ENCODE measurements around the gene TOX3. TPM values are rescaled to one million over a fixed set of nuclear protein-coding genes. Genes with fewer than 3 reads are reported as not detected.

TOX3 gene
- total RNA-seq, 1 donor from 2014 or later = under 0.01 TPM

DNA sequence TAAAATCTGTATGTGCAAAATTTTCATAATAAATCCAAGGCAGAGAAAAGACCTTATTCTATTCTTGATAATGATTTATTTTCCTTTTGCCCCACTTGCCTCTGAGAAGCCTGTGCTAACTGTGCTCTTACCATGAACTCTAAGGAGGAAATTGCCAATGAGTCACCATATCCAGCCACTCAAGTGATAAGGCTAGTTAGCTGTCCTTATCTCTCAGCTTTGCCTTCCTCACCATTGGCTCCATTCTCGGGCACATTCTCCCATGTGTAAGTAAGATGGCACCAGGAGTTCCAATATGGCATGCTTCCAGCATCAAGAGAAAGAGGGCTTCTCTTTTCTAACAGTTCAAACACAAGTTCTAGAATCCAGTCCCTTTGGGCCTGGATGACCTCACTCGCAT lies 142.4 kb downstream of the TOX3 start:
- H3K27me3 ChIP-seq (ENCODE audit: control insufficient read depth, insufficient read depth, low read length) = no peaks in the 10 kb centered on the region
- no peak overlapping the region for H3K4me3 ChIP-seq (ENCODE audit: low read depth, low read length)
- no peak for FAIRE-seq
- TF ChIP-seq, protein P1, sequence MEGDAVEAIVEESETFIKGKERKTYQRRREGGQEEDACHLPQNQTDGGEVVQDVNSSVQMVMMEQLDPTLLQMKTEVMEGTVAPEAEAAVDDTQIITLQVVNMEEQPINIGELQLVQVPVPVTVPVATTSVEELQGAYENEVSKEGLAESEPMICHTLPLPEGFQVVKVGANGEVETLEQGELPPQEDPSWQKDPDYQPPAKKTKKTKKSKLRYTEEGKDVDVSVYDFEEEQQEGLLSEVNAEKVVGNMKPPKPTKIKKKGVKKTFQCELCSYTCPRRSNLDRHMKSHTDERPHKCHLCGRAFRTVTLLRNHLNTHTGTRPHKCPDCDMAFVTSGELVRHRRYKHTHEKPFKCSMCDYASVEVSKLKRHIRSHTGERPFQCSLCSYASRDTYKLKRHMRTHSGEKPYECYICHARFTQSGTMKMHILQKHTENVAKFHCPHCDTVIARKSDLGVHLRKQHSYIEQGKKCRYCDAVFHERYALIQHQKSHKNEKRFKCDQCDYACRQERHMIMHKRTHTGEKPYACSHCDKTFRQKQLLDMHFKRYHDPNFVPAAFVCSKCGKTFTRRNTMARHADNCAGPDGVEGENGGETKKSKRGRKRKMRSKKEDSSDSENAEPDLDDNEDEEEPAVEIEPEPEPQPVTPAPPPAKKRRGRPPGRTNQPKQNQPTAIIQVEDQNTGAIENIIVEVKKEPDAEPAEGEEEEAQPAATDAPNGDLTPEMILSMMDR (IDR thresholded peaks at IDR 0.05; ENCODE audit: insufficient read depth, low read length, severe bottlenecking) = no peak
- DNase-seq (ENCODE audit: low read depth) = peak; percentile 67
- H3K36me3 ChIP-seq (ENCODE audit: control insufficient read depth, insufficient read depth, low read length) = no peaks in the 10 kb centered on the region

DNA sequence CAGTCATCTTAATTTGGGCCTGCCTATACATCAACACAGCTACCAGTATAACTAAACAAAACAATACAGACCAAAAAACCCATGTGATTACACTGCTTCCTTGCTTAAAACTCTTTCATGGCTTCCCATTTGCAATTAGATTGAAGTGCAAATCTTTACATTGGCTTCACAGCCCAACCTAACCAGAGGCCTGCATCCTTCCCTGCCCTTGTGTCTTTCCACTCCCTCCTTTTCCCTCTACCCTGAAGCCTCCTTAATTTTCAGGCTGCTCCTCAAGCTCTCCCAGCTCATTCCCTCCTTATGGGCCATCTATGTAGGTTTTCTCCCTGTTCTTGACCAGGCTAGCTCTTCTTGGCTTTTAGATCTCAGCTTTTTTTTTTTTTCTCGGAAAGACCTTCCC lies 147.8 kb downstream of the TOX3 start:
- TF ChIP-seq, protein P1 (IDR thresholded peaks at IDR 0.05; ENCODE audit: insufficient read depth, low read length, severe bottlenecking) = no peak
- Histone ChIP-seq H3K36me3 (ENCODE audit: control insufficient read depth, insufficient read depth, low read length) (no peaks in the 10 kb centered on the region), H3K27me3 (ENCODE audit: control insufficient read depth, insufficient read depth, low read length) (no peaks in the 10 kb centered on the region), H3K4me3 (ENCODE audit: low read depth, low read length) (no peak overlapping the region)
- no peak for DNase-seq (ENCODE audit: low read depth)
- FAIRE-seq = no peak

GRCh38 chr16:52398491-52398960 lies 148.4 kb downstream of the TOX3 start:
- Histone ChIP-seq H3K36me3 (ENCODE audit: control insufficient read depth, insufficient read depth, low read length) (no peaks in the 10 kb centered on the region), H3K4me3 (ENCODE audit: low read depth, low read length) (no peak overlapping the region), H3K27me3 (ENCODE audit: control insufficient read depth, insufficient read depth, low read length) (no peaks in the 10 kb centered on the region)
- TF ChIP-seq, protein P1 (IDR thresholded peaks at IDR 0.05; ENCODE audit: insufficient read depth, low read length, severe bottlenecking) = no peak
- FAIRE-seq (no peak), DNase-seq (ENCODE audit: low read depth) (no peak)

DNA sequence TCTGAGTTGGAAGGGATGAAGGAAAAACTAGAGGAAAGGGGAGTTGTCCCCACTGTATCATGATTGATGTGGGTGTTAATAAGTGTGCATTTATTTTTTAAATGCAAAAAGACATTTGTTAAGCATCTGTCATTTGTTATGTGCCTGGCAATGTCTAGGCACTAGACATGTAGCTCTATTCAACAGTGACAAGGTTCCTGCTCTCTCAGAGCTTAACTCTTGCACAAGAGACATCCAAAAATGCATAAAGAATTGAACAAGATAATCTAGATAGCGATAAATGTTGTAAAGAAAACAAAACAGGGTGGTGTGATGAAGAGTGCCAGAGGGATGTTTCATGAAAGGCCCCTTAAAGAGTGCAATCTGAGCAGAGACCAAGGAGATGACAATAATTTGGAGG lies 148.9 kb downstream of the TOX3 start:
- TF ChIP-seq, protein P1 (IDR thresholded peaks at IDR 0.05; ENCODE audit: insufficient read depth, low read length, severe bottlenecking) = no peak
- DNase-seq (ENCODE audit: low read depth) (no peak), FAIRE-seq (no peak)
- Histone ChIP-seq H3K36me3 (ENCODE audit: control insufficient read depth, insufficient read depth, low read length) (no peaks in the 10 kb centered on the region), H3K4me3 (ENCODE audit: low read depth, low read length) (no peak overlapping the region), H3K27me3 (ENCODE audit: control insufficient read depth, insufficient read depth, low read length) (no peaks in the 10 kb centered on the region)

- TF ChIP-seq, protein P1 (IDR thresholded peaks at IDR 0.05; ENCODE audit: insufficient read depth, low read length, severe bottlenecking) = no peak
- Histone ChIP-seq H3K4me3 (ENCODE audit: low read depth, low read length) (no peak overlapping the region), H3K36me3 (ENCODE audit: control insufficient read depth, insufficient read depth, low read length) (no peaks in the 10 kb centered on the region), H3K27me3 (ENCODE audit: control insufficient read depth, insufficient read depth, low read length) (no peaks in the 10 kb centered on the region)
- DNase-seq (ENCODE audit: low read depth) (no peak), FAIRE-seq (no peak)
Measured at GRCh38 chr16:52393448-52393847, 153.5 kb downstream of the TOX3 start.

- H3K4me3 ChIP-seq (ENCODE audit: low read depth, low read length) = no peak overlapping the region
- TF ChIP-seq, protein P1 (IDR thresholded peaks at IDR 0.05; ENCODE audit: insufficient read depth, low read length, severe bottlenecking) = no peak
- FAIRE-seq = no peak
- H3K27me3 ChIP-seq (ENCODE audit: control insufficient read depth, insufficient read depth, low read length) = peaks cover 4% of the 10 kb centered on the region
- no peaks in the 10 kb centered on the region for H3K36me3 ChIP-seq (ENCODE audit: control insufficient read depth, insufficient read depth, low read length)
- DNase-seq (ENCODE audit: low read depth) = no peak
Measured at GRCh38 chr16:52389045-52389444, 157.9 kb downstream of the TOX3 start.
